DMS79 treated with DMSO at 0.1 percent for 48 hours (cell line): ENCODE data around the gene ADD3.
"Not testable (repeated sequence)": the region's sequence is repeated elsewhere in the genome, so short reads cannot be mapped to it uniquely, and the experiment has no call there.

ENCODE experiments used
- DNase-seq: peaks from one replicate; lab custom pipeline; 2025; lab: John Stamatoyannopoulos, UW

ADD3 gene

DNA sequence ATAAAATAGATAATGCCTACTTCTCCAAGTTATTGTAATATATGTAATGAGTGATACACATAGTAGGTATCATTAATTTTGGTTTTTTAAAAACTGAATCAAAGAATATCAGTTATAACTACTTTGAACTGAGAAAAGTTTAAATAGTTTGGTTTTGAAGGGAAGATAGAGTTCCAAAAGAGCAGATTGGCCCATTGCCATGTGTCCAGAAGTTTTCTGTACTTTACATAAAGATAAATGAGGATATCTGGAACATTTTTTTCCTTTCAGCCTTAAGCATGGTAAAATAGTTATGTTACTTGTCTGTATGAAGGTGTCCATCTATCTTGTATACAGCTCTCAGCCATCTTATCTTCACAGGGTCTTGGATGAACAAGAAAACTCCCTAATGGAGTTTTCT is 101.7 kb downstream of the ADD3 start:
- no peak for DNase-seq

DNA sequence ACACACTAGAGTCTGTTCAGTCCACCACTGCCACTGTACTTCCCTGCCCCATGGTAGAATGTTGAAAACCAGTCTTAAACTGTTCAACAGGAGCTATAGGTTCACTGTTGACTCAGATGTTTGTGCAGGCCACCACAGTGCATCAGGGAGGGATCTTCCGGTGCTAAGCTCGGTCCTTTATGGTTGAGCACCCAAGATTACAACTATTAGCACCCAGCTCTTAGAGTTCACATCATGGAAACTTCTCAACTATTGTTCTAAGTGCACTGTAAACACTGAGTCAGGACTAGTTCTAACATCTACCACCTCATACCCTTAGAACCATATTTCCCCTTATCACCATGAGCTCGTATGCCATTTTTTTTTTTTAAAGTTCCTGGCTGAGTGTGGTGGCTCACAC is 102.6 kb downstream of the ADD3 start:
- DNase-seq = no peak

DNA sequence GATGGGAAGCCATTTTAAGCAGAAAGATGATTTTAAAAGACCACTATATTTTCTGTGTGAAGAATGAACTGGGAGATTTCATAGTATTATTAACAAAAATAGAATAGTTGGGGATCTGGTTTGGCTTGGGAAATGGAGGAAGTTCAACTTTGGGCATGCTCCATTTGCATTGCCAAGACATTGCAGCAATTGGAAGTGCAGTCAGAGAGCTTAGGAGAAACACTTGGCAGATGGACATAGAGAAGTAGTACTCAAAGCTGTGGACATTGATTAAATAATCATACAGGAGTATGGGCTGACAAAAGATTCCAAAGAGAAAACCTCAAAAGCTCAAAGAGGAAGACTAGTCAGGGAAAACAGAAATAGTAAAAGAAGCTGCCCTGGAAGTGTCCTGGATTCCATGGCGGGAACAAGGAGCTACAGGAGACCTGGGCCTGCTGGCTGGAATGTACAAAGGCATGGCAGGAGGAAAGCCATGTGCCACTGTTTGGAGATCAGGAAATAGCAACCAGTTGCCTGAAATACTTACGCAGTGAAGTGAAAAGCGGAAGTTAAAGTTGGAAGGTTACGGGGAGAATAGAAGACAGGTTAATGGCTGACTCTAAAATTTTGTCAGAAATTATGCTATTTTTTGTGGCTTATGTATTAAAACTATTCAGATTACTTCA is 106.0 kb downstream of the ADD3 start:
- no peak for DNase-seq

DNA sequence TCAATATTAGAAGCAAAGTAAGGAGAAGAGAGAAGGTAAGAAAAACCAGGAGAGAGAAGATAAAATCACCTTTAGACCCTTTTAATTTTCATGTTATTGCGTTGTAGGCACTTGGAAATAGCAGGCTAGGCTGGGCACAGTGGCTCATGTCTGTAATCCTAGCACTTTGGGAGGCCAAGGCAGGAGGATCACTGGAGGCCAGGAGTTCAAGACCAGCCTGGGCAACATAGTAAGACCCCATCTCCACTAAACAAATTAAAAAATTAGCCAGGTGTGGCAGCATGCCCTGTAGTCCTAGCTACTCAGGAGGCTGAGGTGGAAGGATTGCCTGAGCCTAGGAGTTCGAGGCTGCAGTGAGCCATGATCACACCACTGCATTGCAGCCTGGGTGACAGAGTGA is 106.9 kb downstream of the ADD3 start:
- not testable (repeated sequence) for DNase-seq

DNA sequence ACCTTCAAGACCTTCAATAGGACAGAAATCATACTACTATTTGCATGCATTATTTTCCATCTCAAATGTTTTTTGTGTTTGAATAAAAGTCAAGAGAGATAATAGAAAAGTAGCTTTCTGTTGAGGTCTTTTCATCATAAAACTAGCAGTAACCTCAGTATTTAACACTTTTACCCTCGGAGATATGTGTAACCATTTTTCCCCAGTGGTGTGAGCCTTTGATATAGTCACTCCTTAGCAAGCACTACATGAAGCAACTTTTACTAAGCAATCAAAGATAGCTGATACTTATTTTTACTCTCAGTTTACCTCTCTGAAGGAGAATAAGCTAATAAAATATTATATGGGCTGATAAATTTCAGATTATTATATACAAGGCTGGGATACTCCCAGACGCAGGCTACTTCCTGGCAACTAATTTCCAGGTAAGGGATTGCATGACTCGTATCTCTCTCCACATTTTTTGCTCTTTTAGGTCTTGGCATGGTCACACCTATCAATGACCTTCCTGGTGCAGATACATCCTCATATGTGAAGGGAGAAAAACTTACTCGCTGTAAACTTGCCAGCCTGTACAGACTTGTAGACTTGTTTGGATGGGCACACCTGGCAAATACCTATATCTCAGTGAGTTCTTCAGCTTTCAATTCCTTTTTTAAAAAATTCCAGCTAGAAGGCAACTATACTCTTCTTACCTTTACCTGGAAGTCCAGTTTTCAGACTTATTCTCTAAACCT is 108.2 kb downstream of the ADD3 start:
- DNase-seq = no peak

DNA sequence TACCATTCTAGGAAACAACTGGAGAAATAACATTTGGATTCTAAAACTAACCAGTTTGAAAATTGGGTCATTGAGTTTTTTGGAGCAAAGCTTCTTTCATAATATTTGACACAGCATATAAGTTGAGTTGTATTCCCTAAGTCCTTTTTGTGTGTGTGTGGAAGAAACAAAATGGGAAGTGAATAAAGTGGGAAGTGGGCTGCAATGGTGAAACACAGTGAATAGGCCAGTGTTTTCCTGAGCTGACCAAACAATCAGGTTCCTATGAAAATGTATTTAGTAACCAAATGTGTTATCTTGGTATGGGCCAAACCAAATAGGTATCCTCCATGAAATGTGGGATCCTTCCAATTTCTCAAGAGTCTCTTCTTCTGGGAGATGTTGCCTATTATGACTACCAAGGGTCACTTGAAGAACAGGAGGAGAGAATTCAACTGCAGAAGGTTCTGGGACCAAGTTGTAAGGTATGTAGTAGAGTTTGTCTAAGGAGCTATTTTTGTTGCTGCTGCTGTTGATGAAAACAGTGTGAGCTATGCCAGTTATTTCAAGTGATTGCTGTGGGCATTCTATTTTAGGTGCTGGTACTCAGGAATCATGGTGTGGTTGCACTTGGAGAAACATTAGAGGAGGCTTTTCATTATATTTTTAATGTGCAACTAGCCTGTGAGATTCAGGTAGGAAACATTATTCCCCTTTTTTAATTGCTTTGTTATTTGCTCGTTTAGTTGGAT is 111.3 kb downstream of the ADD3 start:
- DNase-seq = no peak

DNA sequence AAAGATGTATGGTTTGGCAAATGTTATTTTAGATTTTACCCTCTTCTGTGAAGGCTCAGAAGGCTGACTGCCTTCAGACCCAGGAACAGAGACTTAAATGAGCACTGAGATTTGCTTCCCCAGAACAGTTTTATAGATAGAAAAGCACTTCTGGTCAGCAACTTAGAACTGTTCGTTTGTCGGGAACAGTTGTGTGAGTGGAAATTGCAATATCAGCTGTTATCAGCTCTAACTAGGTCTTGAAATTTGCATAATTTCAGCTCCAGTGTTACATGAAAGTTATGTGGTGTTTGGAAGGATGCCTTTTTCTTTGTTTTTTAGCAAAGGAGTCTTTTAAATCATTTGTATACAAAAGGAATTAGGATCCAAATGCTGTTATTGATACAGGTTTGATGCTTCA is 115.8 kb downstream of the ADD3 start:
- DNase-seq = no peak

DNA sequence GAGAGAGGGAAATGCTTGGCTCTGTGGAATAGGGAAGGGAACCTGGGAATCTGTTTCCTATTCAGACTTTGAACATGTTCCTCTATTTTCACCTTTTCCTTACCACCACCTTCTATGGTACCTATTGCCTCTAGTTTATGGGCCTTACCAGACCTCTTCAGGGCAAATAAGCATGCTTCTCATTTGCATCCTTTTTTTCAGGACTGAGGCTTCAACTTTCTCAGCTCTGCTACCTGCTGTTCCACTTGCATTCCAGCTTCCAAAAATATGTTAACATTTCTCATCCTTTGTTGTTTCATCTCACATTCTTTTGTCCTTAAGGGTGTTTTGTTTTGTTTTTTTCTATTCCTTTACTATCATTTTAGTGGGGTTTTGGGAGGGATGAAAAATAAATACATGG is 121.7 kb downstream of the ADD3 start:
- DNase-seq = no peak

DNA sequence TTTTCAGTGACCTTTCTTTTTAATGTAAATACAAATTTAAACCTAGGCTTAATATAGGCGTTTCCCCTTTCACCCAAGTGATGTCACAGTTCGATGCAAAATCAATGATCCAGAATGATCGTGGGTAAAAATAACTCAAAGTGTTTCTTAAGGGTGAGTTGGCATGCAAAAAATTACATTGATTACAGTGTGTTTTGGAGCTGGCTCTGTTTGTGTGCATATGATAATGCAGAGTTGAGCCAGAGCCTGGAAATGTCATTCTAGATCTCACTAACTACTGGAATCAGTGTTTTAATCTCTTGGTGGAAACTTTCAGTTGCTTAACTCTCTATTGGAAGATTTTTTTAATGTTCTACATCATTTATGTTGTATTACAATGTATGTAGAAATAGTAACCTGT is 127.1 kb downstream of the ADD3 start:
- no peak for DNase-seq

DNA sequence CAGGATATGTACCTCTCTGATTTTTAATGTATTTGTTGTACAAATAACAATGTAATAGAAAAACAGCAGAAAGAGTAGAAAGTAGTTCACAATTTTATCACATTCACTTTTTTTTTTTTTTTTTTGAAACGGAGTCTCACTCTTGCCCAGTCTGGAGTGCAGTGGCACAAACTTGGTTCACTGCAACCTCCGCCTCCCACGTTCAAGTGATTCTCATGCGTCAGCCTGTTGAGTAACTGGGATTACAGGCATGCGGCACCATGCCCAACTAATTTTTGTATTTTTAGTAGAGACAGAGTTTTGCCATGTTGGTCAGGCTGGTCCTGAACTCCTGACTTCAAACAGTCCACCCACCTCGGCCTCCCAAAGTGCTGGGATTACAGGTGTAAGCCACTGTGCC is 128.1 kb downstream of the ADD3 start:
- not testable (repeated sequence) for DNase-seq

DNA sequence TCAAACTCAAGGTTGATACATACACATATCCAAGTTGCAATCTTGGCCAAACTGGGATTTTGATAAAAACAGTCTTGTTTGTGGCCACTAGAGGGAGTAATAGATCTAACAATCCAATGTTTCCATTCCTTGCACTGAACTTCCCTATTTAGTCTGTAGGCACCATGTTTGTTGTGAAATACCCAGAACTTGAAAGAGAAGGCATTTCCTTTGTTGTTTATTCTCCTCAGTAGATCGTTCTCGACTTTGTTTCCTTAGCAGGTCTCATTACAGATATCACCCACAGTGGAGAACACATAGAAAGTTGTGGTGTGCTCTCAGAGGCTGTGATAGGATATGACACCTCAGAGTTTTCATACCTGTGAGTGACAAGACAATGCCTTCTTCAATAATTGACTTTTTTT is 129.4 kb downstream of the ADD3 start:
- DNase-seq = peak; percentile 51

DNA sequence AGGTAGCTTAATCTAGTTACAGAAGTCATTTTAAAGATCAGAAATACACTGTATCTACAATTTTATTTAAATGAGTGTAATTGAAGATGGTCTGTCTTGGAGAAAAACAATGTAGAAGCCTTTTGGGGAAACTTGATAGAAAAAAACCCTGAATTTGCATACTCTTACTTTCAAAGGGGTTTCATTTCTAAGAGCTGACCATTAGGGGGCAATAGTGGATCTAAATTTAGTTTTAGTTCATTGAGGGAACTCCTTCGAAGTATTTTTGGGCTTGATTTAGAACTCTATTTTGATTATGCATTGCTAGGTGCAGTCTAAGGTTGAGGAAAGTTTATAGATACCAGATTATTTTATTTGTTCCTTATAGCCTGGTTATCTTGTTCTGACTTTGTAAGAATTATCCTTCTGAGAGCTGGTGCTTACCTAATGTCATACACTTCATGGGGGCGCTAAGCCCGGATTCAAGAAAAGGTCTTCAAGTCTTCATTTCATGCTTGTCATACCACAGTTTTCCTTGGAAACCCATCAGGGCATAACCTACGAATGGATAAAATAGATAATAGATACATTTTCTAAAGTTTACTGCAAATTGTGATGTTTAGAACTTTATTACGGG is 130.5 kb downstream of the ADD3 start:
- DNase-seq = peak; percentile 31

DNA sequence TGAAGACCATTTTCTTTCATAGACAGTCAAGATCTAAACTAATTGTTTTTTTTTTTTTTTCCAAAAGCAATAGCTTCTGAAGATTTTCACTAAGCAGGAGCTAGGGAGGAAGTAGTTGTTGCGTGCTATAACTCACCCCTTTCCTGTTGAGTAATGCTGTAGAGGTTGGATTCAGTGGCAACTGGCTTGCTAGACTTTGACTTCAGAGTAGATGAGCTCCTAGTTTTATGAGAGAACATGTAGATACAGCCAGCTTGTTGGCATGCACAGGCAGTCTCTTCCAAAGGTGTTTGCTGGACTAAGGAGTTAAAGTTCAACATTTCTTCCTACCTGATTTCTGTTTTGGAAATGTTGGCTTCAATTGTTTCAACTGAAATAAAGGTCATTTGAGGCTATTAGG is 133.4 kb downstream of the ADD3 start:
- no peak for DNase-seq

DNA sequence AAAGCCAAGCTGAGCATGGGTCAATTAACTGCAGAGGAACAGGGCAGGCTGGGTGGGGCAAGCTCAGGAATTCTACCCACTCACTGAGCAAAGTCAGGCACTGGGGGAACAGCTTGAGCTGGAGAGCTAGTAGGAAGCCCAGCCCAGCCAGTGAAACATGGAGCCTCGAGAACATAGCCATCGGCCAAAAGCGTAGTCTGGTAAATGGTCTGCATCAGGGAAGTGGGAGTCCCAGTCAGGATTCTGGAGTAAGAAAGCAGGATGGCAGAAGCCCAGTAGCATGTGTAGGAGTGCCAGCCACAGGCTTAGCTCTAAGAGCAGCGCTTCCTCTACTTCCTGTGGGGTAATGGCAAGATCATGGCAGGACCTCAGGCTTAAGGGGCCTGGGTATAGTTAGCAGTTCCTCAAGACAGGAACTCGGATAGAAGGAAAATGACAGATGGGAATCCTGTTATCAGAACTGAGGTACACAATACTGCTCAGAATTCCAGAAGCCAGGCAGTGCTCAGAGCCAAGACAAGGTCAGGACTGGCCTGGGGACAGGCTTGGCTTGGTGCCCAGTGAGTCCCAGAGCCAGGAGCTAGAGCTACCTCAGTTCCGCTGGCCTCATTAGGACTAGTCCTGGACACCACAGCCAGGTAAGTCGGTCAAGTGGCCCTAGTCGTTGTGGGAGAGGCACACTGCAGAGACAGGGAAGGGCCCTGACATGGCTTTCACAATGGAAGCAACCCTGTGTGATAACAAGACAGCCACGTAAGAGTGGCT is 134.3 kb downstream of the ADD3 start:
- DNase-seq = no peak

DNA sequence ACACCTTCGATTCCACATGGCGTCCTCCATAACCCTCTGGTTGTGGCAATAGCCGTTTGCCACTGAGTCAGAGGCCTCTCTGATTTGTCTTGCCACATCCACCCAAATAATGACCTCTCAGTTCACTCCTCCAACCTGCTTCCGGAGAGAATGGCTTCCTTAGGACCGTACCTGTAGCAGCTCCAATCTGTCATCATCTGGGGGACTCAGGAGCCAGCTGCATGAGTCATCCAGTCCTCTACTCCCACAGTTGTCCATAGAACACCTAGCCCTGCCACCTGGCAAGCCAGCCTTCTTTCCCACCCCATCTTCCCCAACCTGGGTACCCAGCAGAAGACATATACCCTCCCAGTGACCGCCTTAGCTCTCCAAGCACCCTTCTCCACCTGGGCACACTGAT is 135.2 kb downstream of the ADD3 start:
- DNase-seq = no peak

DNA sequence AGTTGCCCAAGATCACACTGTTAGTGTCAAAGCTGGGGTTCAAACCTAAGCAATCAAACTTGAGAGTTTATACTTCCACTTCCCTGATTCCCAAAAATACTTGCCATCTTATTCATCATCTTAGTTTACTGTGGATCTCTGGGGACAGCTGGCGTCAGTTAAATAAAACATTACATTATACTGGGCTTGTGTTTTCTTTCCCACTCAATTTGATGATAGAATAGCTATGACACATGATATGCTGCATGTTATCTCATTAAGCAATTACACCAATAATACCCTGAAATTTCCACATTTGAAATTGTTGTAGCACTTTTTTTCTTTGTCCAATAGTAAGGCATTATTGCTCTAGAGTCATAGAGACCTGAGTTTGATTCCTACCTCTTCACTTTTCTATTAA is 136.7 kb downstream of the ADD3 start:
- DNase-seq = no peak

DNA sequence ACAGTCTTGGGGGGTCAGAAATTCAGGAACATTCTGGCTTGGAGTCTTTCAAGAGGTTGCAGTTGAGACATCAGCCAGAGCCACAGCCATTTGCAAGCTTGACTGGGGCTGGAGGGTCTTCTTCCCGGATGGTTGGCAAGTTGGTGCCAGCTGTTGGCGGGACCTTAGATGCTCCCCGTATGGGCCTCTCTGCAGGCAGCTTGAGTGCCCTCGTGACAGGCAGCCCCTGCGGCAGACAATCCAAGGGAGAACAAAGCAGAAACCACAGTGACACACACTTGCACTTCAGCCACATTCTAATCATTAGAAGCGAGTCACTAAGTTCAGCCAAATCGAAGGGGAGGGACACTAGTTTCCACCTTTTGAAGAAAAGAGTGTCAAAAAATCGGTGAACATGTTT is 140.2 kb downstream of the ADD3 start:
- DNase-seq = peak; percentile 68

DNA sequence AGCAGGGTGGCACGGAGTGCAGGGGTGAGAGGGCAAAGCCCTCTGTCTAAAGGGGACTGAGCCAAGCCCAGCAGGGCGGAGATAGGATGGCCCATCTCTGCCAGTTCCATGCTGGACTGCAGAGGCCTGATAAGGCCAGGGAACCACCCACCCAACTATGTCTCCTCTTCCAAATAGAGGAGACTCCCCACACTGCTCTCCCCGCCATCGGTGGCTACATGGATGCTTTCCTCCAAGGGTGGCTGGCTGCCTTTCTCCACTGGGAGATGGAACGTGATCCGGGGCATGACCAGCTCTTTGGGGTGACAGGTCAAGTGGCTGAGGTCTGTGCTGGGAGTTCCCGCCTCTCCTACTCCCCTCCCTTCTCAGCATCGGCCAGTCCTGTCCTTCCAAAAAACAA is 141.5 kb downstream of the ADD3 start:
- DNase-seq = no peak

DNA sequence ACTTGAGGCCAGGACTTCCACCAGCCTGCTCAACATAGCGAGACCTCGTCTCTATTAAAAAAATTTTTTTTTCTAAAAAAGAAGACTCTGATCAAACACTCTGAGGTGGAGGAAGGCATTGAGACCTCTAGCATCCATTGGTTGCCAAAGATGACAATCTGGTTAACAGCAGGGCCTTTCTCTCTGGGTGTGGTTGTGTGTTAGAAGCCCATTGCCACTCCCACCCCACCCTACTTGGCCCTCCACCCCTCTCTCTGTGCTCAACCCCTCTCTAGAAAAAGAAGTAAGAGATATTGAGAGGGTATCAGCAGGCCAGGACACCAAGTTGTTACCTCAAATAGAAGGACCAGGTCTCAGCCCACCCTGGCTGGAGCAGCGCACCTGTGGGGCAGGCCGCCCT is 142.3 kb downstream of the ADD3 start:
- no peak for DNase-seq

DNA sequence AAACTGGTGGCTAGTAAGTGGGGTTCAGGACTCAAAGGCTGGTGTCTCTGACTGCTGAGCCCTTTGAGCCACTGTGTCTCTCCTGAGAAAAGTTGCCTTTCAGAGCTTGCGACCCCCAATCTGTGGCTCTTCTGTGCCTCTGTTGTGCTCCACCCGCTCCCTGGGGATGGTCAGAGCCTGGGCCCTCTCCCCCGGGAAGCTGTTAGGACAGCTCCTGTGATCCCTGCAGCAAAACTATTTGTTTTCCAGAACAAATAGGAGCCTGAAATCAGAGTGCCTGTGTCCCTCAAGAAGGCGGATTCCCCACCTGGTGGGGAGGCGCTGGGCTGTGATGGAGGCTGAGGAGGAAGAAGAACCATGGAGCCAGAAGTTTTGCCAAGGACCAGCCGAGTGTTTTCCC is 143.2 kb downstream of the ADD3 start:
- DNase-seq = no peak

DNA sequence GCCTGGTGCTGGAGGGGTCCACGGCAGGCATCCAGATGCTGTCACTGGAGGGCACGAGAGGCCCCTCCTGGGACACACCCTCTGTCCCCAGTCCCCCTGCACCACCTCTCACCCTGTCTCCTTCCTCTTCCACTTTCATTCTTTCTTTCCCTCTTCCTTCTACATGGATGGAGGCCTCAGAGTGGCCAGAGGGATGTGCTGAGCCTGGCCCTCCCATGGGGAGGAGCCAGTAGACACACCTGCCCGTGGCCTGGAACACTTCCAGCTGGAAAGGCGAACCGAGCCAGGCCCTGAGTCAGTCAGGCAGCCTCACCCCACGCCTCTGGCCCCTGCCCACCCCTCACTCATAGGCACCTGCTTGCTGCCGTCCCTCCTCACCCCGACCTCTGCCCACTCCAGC is 143.7 kb downstream of the ADD3 start:
- DNase-seq = peak; percentile 80

DNA sequence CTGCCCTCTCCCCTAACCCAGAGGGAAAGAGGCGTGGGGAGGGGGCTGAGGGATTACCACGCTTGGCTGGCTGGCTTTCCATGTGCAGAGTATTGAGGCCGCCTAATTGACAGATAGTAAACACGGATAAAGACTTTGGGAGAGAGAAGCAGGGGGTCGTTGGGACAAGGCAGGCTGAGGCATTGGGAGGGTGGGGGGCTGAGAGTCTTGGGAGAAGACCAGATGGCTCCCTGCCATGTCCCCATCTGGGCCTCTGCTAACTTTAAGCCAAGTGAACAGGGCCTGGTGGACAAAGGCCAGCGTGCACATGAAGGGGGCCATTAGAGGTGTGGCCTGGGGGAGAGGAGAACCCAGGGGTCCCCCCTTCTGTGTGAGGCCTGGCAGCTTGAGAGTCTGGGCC is 144.2 kb downstream of the ADD3 start:
- DNase-seq = peak; percentile 58
